ENCODE data around the gene AFF2.

AFF2 gene

GRCh38 chrX:148492057-148492456 is 8.4 kb upstream of the AFF2 start:
- no peak for DNase-seq
- TF ChIP-seq CTCF (IDR thresholded peaks at IDR 0.05; ENCODE audit: low read depth, low read length): no peak
- no peaks in the 10 kb centered on the region for H3K36me3 ChIP-seq

GRCh38 chrX:148495176-148495575 is 5.2 kb upstream of the AFF2 start:
- Histone ChIP-seq H3K4me3 (ENCODE audit: low read depth, low read length) (no peak overlapping the region), H3K36me3 (no peaks in the 10 kb centered on the region), H3K9me3 (no peaks in the 10 kb centered on the region), H3K4me1 (no peaks in the 10 kb centered on the region), H3K27me3 (no peaks in the 10 kb centered on the region)
- no peak for TF ChIP-seq CTCF (IDR thresholded peaks at IDR 0.05; ENCODE audit: low read depth, low read length)
- no peak for DNase-seq

More at GRCh38 chrX:148492057-148492456, 8.4 kb upstream of the AFF2 start:
- Histone ChIP-seq H3K4me1 (no peaks in the 10 kb centered on the region), H3K27me3 (no peaks in the 10 kb centered on the region), H3K4me3 (ENCODE audit: low read depth, low read length) (no peak overlapping the region), H3K9me3 (no peaks in the 10 kb centered on the region)

GRCh38 chrX:148498067-148498466 is 2.4 kb upstream of the AFF2 start:
- no peak overlapping the region for H3K4me3 ChIP-seq (ENCODE audit: low read depth, low read length)
- H3K36me3 ChIP-seq: no peaks in the 10 kb centered on the region
- H3K4me1 ChIP-seq: no peaks in the 10 kb centered on the region
- peaks cover 14% of the 10 kb centered on the region for H3K27me3 ChIP-seq
- no peak for DNase-seq
- H3K9me3 ChIP-seq: no peaks in the 10 kb centered on the region
- no peak for TF ChIP-seq CTCF (IDR thresholded peaks at IDR 0.05; ENCODE audit: low read depth, low read length)

GRCh38 chrX:148499638-148500422 is 587 bp upstream of the AFF2 start:
- peaks cover 14% of the 10 kb centered on the region for H3K27me3 ChIP-seq
- H3K4me1 ChIP-seq: no peaks in the 10 kb centered on the region
- DNase-seq: no peak
- no peak overlapping the region for H3K4me3 ChIP-seq (ENCODE audit: low read depth, low read length)
- no peaks in the 10 kb centered on the region for H3K36me3 ChIP-seq
- TF ChIP-seq CTCF (IDR thresholded peaks at IDR 0.05; ENCODE audit: low read depth, low read length): no peak
- no peaks in the 10 kb centered on the region for H3K9me3 ChIP-seq

- TF ChIP-seq CTCF (IDR thresholded peaks at IDR 0.05; ENCODE audit: low read depth, low read length): no peak
- Histone ChIP-seq H3K36me3 (no peaks in the 10 kb centered on the region), H3K4me1 (no peaks in the 10 kb centered on the region), H3K27me3 (peaks cover 14% of the 10 kb centered on the region), H3K4me3 (ENCODE audit: low read depth, low read length) (no peak overlapping the region), H3K9me3 (no peaks in the 10 kb centered on the region)
- no peak for DNase-seq
These were observed 1.1 kb downstream of the AFF2 start for GRCh38 chrX:148501386-148502066.

- Histone ChIP-seq H3K9me3 (no peaks in the 10 kb centered on the region), H3K4me3 (ENCODE audit: low read depth, low read length) (no peak overlapping the region), H3K36me3 (no peaks in the 10 kb centered on the region), H3K4me1 (no peaks in the 10 kb centered on the region), H3K27me3 (peaks cover 14% of the 10 kb centered on the region)
- TF ChIP-seq CTCF (IDR thresholded peaks at IDR 0.05; ENCODE audit: low read depth, low read length): no peak
- DNase-seq: no peak
These were observed 4.1 kb downstream of the AFF2 start for GRCh38 chrX:148504506-148504905.
